Stimulated activated CD8-positive, alpha-beta memory T cell treated with anti-CD3 and anti-CD28 coated beads, Interleukin-7, amount 100 ng/mL, for 4 hours (primary cell): Measurements from ENCODE around the gene MPZL1.
A peak's percentile ranks its signal among the peaks of the same experiment; 100 is the strongest.

ENCODE experiments used
- DNase-seq, 2 donors: peaks; one replicate each; pipeline ENCODE4 v3.0.0-alpha.2; 2020; ENCODE audit warnings: low read depth in 2 of 2

The MPZL1 gene

GRCh38 chr1:167695756-167696561, 25.8 kb upstream of the MPZL1 start:
- DNase-seq, result no peak

GRCh38 chr1:167697667-167698141, 24.1 kb upstream of the MPZL1 start:
- no peak for DNase-seq

GRCh38 chr1:167698313-167698712, 23.5 kb upstream of the MPZL1 start:
- DNase-seq, result no peak

- no peak for DNase-seq
Observed at GRCh38 chr1:167701510-167701909, 20.3 kb upstream of the MPZL1 start.

GRCh38 chr1:167703557-167703956, 18.2 kb upstream of the MPZL1 start:
- DNase-seq, result no peak

GRCh38 chr1:167704715-167705114, 17.1 kb upstream of the MPZL1 start:
- DNase-seq, result no peak

- no peak for DNase-seq
Observed at GRCh38 chr1:167705250-167705649, 16.5 kb upstream of the MPZL1 start.

GRCh38 chr1:167706363-167706762, 15.4 kb upstream of the MPZL1 start:
- no peak for DNase-seq

GRCh38 chr1:167706931-167707877, 14.6 kb upstream of the MPZL1 start:
- DNase-seq, result no peak

GRCh38 chr1:167707942-167708341, 13.8 kb upstream of the MPZL1 start:
- DNase-seq, result no peak

- DNase-seq, result no peak
Observed at GRCh38 chr1:167708940-167709389, 12.8 kb upstream of the MPZL1 start.

GRCh38 chr1:167710836-167711235, 10.9 kb upstream of the MPZL1 start:
- DNase-seq, result no peak

GRCh38 chr1:167711797-167712196, 10.0 kb upstream of the MPZL1 start:
- no peak for DNase-seq

GRCh38 chr1:167713330-167714081, 8.3 kb upstream of the MPZL1 start:
- DNase-seq, result no peak

GRCh38 chr1:167714098-167714438, 7.7 kb upstream of the MPZL1 start:
- peak in 1 of 2 donors; percentile 79 for DNase-seq

GRCh38 chr1:167714439-167715156, 7.2 kb upstream of the MPZL1 start:
- DNase-seq, result peak; percentile 75 to 88

- peak; percentile 70 to 85 for DNase-seq
Observed at GRCh38 chr1:167715157-167715999, 6.4 kb upstream of the MPZL1 start.

- DNase-seq, result no peak
Observed at GRCh38 chr1:167716000-167716271, 5.8 kb upstream of the MPZL1 start.

- no peak for DNase-seq
Observed at GRCh38 chr1:167717351-167717750, 4.4 kb upstream of the MPZL1 start.

- DNase-seq, result no peak
Observed at GRCh38 chr1:167718914-167719691, 2.7 kb upstream of the MPZL1 start.
